NCI-H1417 (cell line): ENCODE data around the gene SEC31A.
"Not testable (repeated sequence)": the region's sequence is repeated elsewhere in the genome, so short reads cannot be mapped to it uniquely, and the experiment has no call there.

Experiments used
- DNase-seq, 3 experiments: peaks; one replicate each; lab custom pipeline; 2025; lab: John Stamatoyannopoulos, UW

SEC31A gene

GRCh38 chr4:82892467-82892802, 1.5 kb upstream of the SEC31A start:
- no peak for DNase-seq

GRCh38 chr4:82891707-82892466, 934 bp upstream of the SEC31A start:
- DNase-seq, result peak in 1 of 3 experiments; percentile 37

GRCh38 chr4:82890528-82890900, 439 bp downstream of the SEC31A start:
- no peak for DNase-seq

GRCh38 chr4:82889287-82889686, 1.7 kb downstream of the SEC31A start:
- no peak for DNase-seq

GRCh38 chr4:82886147-82886942, 4.6 kb downstream of the SEC31A start:
- no peak for DNase-seq

- no peak for DNase-seq
Measured at GRCh38 chr4:82885410-82885809, 5.5 kb downstream of the SEC31A start.

GRCh38 chr4:82868572-82868971, 22.4 kb downstream of the SEC31A start:
- no peak for DNase-seq

- no peak for DNase-seq
Measured at GRCh38 chr4:82866706-82867385, 24.1 kb downstream of the SEC31A start.

- not testable (repeated sequence) for DNase-seq
Measured at GRCh38 chr4:82866033-82866432, 24.9 kb downstream of the SEC31A start.

- no peak for DNase-seq
Measured at GRCh38 chr4:82865592-82865991, 25.4 kb downstream of the SEC31A start.

GRCh38 chr4:82864336-82864979, 26.5 kb downstream of the SEC31A start:
- no peak for DNase-seq

- DNase-seq, result no peak
Measured at GRCh38 chr4:82861529-82861928, 29.4 kb downstream of the SEC31A start.

GRCh38 chr4:82860487-82860886, 30.5 kb downstream of the SEC31A start:
- not testable (repeated sequence) for DNase-seq

- peak in 1 of 3 experiments; percentile 5 for DNase-seq
Measured at GRCh38 chr4:82852751-82853285, 38.1 kb downstream of the SEC31A start.

GRCh38 chr4:82851885-82852750, 38.8 kb downstream of the SEC31A start:
- peak in 1 of 3 experiments; percentile 48 for DNase-seq

- no peak for DNase-seq
Measured at GRCh38 chr4:82851318-82851717, 39.6 kb downstream of the SEC31A start.

GRCh38 chr4:82850684-82851083, 40.3 kb downstream of the SEC31A start:
- DNase-seq, result no peak

- DNase-seq, result no peak
Measured at GRCh38 chr4:82848706-82849105, 42.2 kb downstream of the SEC31A start.

- peak in 1 of 3 experiments; percentile 10 for DNase-seq
Measured at GRCh38 chr4:82842593-82842992, 48.4 kb downstream of the SEC31A start.

GRCh38 chr4:82839624-82840023, 51.3 kb downstream of the SEC31A start:
- DNase-seq, result no peak

GRCh38 chr4:82833696-82834313, 57.1 kb downstream of the SEC31A start:
- DNase-seq, result no peak
